HG02943 (cell line): ENCODE results near the gene IFT122.
"Not testable (repeated sequence)": the region's sequence is repeated elsewhere in the genome, so short reads cannot be mapped to it uniquely, and the experiment has no call there.

ENCODE experiments used
- ATAC-seq: cut with Tn5 transposase; IDR thresholded peaks from one replicate; pipeline ENCODE4 v1.9.1; 2021; ENCODE audit warnings: mild to moderate bottlenecking, low read depth, moderate library complexity; ENCODE audit not compliant: unreplicated experiment

Gene IFT122

DNA sequence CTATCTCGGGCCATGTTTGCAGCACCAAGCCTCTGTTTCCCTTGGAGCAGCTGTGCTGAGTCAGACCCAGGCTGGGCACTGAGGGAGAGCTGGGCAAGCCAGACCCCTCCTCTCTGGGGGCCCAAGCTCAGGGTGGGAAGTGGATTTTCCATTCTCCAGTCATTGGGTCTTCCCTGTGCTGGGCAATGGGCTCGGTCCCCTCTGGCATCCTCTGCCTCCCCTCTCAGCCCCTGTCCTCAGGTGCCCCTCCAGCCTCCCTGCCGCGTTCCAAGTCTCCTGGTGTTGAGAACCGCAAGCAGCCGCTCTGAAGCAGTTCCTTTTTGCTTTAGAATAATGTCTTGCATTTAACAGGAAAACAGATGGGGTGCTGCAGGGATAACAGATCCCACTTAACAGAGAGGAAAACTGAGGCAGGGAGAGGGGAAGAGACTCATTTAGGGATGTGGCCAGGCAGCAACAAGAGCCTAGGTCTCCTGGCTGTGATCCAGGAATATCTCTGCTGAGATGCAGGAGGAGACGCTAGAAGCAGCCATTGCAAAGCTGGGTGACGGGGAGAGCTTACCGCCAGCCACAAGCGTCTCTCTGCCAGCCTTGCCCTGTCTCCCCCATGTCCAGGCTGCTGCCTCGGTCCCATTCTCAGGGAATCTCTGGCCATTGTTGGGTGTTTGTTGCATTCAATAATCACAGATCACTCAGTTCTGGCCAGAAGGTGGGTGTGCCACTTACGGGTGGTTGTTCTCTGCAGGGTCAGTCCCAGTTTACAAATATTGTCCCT is 89.6 kb downstream of the IFT122 start:
- no peak for ATAC-seq

DNA sequence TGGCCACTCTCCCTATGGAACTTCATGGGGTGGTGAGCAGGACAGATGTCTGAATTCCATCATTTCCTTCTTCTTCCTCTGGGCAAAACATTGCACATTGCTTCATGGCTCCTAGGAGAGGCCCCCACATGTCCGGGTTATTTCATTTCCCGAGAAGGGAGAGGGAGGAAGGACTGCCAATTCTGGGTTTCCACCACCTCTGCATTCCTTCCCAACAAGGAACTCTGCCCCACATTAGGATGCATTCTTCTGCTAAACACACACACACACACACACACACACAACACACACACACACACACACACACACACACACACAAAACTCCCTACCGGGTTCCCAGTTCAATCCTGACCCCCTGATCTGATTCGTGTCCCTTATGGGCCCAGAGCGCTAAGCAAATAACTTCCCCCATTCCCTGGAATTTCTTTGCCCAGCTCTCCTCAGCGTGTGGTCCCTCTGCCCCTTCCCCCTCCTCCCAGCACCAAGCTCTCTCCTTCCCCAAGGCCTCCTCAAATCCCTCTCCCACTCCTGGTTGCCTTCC is 90.3 kb downstream of the IFT122 start:
- ATAC-seq, result no peak

DNA sequence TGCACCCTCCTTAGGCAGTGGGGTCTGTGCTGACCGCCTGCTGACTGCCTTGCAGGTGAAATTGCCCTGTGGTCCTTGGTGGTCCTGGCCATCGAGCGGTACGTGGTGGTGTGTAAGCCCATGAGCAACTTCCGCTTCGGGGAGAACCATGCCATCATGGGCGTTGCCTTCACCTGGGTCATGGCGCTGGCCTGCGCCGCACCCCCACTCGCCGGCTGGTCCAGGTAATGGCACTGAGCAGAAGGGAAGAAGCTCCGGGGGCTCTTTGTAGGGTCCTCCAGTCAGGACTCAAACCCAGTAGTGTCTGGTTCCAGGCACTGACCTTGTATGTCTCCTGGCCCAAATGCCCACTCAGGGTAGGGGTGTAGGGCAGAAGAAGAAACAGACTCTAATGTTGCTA is 90.8 kb downstream of the IFT122 start:
- no peak for ATAC-seq

DNA sequence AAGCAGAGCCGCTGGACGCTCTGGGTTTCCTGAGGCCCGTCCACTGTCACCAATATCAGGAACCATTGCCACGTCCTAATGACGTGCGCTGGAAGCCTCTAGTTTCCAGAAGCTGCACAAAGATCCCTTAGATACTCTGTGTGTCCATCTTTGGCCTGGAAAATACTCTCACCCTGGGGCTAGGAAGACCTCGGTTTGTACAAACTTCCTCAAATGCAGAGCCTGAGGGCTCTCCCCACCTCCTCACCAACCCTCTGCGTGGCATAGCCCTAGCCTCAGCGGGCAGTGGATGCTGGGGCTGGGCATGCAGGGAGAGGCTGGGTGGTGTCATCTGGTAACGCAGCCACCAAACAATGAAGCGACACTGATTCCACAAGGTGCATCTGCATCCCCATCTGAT is 91.7 kb downstream of the IFT122 start:
- no peak for ATAC-seq

DNA sequence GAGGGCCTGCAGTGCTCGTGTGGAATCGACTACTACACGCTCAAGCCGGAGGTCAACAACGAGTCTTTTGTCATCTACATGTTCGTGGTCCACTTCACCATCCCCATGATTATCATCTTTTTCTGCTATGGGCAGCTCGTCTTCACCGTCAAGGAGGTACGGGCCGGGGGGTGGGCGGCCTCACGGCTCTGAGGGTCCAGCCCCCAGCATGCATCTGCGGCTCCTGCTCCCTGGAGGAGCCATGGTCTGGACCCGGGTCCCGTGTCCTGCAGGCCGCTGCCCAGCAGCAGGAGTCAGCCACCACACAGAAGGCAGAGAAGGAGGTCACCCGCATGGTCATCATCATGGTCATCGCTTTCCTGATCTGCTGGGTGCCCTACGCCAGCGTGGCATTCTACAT is 92.2 kb downstream of the IFT122 start:
- no peak for ATAC-seq

DNA sequence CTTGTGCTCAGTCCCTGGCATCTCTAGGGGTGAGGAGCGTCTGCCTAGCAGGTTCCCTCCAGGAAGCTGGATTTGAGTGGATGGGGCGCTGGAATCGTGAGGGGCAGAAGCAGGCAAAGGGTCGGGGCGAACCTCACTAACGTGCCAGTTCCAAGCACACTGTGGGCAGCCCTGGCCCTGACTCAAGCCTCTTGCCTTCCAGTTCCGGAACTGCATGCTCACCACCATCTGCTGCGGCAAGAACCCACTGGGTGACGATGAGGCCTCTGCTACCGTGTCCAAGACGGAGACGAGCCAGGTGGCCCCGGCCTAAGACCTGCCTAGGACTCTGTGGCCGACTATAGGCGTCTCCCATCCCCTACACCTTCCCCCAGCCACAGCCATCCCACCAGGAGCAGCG is 93.4 kb downstream of the IFT122 start:
- no peak for ATAC-seq

DNA sequence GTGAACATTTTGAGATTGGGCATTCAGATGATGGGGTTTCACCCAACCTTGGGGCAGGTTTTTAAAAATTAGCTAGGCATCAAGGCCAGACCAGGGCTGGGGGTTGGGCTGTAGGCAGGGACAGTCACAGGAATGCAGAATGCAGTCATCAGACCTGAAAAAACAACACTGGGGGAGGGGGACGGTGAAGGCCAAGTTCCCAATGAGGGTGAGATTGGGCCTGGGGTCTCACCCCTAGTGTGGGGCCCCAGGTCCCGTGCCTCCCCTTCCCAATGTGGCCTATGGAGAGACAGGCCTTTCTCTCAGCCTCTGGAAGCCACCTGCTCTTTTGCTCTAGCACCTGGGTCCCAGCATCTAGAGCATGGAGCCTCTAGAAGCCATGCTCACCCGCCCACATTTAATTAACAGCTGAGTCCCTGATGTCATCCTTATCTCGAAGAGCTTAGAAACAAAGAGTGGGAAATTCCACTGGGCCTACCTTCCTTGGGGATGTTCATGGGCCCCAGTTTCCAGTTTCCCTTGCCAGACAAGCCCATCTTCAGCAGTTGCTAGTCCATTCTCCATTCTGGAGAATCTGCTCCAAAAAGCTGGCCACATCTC is 94.5 kb downstream of the IFT122 start:
- no peak for ATAC-seq

DNA sequence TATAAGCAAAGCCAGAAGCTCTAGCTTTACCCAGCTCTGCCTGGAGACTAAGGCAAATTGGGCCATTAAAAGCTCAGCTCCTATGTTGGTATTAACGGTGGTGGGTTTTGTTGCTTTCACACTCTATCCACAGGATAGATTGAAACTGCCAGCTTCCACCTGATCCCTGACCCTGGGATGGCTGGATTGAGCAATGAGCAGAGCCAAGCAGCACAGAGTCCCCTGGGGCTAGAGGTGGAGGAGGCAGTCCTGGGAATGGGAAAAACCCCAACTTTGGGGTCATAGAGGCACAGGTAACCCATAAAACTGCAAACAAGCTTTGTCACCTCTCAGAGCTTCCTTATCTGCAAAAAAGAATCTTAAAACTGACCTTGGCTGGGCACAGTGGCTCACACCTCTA is 95.1 kb downstream of the IFT122 start:
- ATAC-seq, result no peak

DNA sequence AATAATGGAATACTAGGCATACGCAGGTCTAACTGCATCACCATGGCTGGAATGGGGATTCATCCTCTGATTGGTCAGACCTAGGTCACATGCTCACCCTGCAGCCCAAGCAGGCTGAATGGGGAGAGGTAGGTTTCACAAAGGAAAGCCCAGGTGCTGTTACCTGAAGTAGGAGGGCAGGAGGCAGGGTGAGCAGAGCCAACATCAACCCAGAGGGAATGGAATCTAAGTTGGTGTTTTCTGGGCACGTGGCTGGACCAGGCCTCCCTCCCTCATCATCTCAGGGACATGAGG is 96.3 kb downstream of the IFT122 start:
- ATAC-seq, result no peak

DNA sequence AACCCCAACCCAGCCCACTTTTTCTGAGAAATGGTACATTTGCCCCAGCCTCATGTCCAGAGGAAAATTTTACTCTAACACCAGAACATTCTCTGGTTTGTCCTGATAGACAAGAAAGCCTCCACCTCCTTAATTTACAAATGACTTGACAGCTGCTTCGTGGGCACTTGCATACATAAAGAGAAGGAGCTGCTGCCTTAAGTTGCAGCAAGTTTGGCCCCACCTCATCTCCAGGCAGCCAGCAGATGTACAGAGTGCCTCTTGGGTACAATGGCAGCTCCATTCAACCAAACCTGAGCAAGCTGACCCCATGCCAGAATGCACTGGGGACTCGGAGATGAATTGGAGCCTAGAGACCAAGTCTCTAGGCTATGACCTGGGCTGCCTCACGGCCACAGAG is 96.8 kb downstream of the IFT122 start:
- ATAC-seq, result no peak

DNA sequence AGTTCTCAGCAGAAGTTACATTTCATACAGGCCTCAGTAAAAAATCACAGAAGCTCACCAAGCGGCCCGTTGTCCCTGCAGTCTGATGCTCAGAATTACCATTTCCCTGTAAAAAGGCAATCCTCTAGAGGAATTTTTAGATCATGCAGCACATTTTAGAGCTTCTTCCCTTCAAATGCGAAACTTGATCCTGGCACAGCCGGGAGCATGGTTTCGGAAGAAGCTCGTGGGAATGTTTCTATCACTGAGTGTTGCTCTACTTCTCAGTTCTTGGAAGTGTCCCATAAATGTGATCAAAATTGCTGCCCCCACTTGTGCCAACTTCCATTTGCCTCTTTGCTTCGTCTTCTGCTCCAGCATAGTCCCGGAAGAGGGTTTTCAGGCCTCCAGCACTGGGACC is 99.2 kb downstream of the IFT122 start:
- ATAC-seq, result no peak

DNA sequence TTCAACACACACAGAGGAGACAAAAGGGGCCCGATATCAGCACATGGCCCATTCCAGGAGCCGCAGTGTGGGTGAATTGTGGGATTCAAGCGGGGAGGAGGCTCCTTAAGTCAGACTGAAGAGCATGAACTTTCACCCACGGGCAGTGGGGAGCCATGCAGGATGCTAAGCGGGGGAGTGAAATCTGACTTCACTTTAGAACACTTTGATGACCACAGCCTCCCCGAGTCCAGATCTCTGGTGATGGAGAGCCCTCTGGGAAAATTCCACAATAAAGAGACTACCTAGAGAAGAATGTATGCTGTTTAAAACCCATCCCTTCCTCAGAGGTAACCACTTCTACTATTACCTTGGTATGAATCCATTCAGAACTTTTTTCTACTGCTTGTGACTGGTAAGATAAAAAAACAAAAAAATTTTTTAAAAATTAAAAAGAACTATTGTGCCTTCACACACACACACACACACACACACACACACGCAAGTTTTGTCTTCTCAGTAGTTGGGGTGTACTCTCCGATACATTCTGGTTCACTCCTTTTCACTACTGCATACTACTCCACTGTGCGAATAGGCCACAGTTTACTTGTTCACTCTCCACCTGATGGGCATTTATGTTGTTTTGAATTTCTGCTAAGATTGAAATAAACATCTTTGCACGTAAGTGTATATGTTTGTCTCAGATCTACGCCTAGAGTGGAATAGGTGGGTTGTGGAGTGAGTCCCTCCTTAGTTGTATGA is 100.9 kb downstream of the IFT122 start:
- ATAC-seq, result no peak

DNA sequence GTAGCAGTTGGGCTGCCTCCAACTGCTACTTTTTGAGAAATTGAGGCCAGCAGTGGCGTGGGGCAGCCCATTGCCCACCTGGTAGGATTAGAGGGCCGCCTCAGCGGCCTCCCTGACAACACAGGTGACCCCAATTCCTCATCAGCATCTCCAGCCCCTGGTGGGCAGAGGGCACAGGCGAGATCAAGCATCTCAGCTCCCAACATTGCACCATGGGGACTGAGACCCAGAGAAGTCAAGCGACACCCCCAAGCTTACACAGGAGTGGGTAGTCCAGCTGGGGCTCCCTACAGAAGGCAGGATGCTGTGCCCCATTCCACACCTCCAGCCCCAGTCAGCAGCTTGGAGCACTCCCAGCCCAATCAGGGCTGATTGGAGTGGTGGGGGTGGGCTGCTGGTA is 102.7 kb downstream of the IFT122 start:
- ATAC-seq, result no peak

DNA sequence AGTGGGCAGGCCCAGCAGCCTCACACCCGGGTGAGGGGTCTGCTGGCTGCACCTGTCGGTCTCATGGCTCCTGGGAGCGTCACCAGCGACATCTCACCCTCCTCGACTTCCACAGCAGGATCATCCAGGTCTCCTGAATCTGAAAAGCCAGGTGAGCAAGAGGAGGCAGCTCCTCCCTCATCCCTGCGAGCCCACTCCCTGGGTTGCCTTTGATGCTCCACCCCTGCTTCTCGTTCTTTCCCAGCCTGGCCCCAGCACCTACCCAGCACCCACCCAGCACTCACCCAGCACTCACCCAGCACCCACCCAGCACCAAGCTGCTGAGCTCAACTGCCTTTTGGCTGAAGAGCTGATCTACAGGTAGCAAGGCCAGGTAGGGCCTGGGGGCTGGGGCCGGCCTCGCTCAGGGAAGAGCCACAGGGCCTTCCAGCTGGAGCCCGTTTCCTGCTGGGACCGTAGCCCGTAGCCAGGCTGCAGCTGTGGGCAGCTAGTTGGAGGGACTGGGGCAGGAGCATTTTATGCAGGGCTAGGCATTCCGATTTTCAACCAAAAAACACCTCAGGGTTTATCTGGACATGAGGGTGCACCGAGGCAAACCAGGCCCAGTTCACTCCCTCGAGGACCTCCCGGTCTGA is 103.2 kb downstream of the IFT122 start, which contains the start of gene H1-8:
H1-8 (plus strand) TSS at position 20 of the 635 bp plus-strand sequence; CDS start at position 64, 44 bp downstream.
- ATAC-seq, result no peak

DNA sequence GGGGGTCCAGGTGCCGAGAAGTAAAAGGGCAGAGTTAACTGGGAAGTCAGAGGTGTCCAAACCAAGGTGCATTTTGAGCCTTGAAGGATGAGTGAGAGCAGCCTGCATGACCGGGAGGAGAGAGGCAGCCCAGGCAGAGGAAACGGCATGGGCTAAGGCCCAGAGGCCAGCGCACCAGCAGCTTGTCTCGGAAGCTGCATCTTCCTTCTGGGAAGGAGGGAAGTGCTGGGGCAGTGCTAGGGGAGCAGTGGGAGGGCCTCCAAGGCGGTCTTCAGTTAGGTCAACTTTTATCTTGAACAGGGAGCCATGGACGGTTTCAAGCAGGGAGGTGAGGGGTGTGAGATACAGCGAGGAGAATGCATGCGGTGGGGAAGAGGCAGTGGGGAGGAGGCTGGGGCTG is 104.0 kb downstream of the IFT122 start:
- no peak for ATAC-seq

DNA sequence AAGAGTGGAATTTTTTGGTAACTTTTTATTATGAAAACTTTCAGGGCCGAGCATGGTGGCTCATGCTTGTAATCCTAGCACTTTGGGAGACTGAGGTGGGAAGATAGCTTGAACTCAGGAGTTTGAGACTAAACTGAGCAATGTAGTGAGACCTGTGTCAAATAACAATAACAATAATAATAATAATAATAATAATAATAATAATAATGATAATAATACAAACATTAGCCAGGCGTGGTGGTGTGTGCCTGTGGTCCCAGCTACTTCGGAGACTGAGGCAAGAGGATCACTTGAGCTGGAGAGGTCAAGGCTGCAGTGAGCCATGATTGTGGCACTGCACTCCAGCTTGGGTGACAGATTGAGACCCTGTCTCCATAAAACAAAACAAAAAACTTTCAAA is 105.9 kb downstream of the IFT122 start:
- not testable (repeated sequence) for ATAC-seq

DNA sequence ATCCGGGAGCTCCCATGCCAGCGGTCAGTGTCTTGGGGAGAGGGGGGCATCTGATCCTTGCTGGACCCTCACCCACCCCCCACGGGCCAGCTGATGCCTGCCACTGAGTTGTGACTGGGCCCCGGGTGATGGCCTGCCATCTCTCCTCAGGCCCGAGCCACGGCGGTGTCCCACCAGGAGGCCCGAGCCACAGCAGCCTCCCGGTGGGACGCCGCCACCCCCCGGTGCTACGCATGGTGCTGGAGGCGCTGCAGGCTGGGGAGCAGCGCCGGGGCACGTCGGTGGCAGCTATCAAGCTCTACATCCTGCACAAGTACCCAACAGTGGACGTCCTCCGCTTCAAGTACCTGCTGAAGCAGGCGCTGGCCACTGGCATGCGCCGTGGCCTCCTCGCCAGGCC is 107.2 kb downstream of the IFT122 start:
- ATAC-seq, result no peak

DNA sequence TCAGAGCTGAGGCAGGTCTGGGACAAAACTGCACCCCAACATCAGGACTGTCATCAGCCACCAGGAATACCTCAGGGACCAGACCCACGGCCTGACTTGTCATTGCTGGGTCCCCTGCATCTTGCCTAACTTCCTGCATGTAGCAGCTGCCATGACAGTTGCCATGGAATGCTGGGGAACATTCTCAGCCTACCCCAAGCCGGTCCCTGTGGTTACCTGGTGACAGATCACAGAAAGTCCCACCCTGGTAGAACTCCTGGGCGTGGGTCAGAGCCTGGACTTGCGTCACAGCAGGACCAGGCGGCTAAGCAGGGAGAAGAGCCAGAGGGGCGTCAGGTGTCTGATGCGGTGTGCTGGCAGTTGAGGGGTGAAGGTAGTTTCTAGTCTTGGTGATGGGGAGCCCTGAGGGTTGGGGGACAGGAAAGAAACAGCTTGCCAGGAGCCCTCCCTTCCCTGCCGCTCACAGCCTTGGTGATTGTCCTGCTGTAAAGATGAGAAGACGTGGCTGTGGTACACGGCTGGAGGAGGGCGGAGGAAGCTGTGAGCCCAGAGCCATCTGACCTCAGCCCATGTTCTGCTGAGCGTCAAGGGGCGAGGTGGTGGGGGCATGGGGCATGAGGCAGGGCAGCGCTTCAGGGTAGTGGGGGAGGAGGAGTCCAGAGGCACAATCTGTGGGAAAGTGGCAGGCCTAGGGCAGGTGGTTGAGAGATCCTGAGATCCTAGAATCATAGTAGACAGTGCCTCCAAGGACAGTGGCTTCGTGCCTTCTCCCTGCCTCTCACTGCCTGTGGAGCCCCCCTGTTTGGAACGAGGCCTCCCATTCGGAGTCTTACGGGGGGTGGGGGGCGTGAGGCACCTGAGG is 108.3 kb downstream of the IFT122 start:
- no peak for ATAC-seq

DNA sequence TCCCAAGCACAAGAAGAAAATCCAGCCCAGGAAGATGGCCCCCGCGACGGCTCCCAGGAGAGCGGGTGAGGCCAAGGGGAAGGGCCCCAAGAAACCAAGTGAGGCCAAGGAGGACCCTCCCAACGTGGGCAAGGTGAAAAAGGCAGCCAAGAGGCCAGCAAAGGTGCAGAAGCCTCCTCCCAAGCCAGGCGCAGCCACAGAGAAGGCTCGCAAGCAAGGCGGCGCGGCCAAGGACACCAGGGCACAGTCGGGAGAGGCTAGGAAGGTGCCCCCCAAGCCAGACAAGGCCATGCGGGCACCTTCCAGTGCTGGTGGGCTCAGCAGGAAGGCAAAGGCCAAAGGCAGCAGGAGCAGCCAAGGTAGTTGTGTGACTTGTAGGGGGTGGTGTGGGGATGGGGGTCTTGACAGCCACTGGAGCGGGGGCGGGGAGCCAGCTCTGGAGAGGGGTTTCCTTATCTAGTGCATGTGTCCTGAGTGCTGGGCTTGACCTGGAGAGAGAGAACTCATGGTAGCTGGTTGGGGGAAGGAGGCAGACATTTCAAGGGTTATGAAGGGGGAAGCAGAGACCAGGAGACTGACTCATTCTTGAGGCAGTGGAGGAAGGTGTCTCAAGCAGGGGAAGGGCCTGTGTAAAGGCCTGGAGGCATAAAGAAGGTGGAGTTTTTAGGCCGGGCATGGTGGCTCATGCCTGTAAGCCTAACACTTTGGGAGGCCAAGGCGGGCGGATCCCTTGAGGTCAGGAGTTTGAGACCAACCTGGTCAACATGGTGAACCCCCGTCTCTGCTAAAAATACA is 109.2 kb downstream of the IFT122 start:
- no peak for ATAC-seq
